Neural progenitor cell (in vitro differentiated cells): ENCODE data around the gene PODN. TPM values are rescaled to one million over a fixed set of nuclear protein-coding genes. Genes with fewer than 3 reads are reported as not detected.

Experiments
- DNase-seq: peaks from one replicate; pipeline ENCODE4 v3.0.0-alpha.2; 2016; ENCODE audit warnings: low spot score
- H2AFZ ChIP-seq: fragments of 200-600 bp; sonication (generic); replicated peaks from 2 replicates; pipeline ENCODE4 v1.6.1; 2016; ENCODE audit warnings: antibody characterized with exemption
- H3F3A ChIP-seq: fragments of 200-600 bp; sonication (generic); 2 replicates; pipeline ENCODE4 v1.6.1; 2016; ENCODE audit warnings: antibody characterized with exemption, low read depth
- H3K27ac ChIP-seq: fragments of 200-600 bp; sonication (generic); 2 replicates; pipeline ENCODE4 v1.5.1; 2016; ENCODE audit warnings: mild to moderate bottlenecking
- H3K27me3 ChIP-seq: fragments of 200-600 bp; sonication (generic); 2 replicates; pipeline ENCODE4 v1.6.1; 2016; ENCODE audit warnings: mild to moderate bottlenecking, moderate library complexity
- H3K36me3 ChIP-seq: fragments of 200-600 bp; sonication (generic); 2 replicates; pipeline ENCODE4 v1.5.1; 2016
- H3K4me1 ChIP-seq: fragments of 200-600 bp; sonication (generic); 2 replicates; pipeline ENCODE4 v1.6.1; 2016; ENCODE audit warnings: mixed run types
- H3K4me2 ChIP-seq: fragments of 200-600 bp; sonication (generic); 2 replicates; pipeline ENCODE4 v1.6.1; 2016
- H3K4me3 ChIP-seq: fragments of 200-600 bp; sonication (generic); 2 replicates; pipeline ENCODE4 v1.5.1; 2016
- H3K79me2 ChIP-seq: fragments of 200-600 bp; sonication (generic); 2 replicates; pipeline ENCODE4 v1.6.1; 2016; ENCODE audit warnings: low read depth
- H3K9ac ChIP-seq: fragments of 200-600 bp; sonication (generic); 2 replicates; pipeline ENCODE4 v1.6.1; 2016
- H3K9me3 ChIP-seq: fragments of 200-600 bp; sonication (generic); 2 replicates; pipeline ENCODE4 v1.5.1; 2016; ENCODE audit warnings: low read depth
- H4K20me1 ChIP-seq: fragments of 200-600 bp; sonication (generic); 2 replicates; pipeline ENCODE4 v1.6.1; 2016; ENCODE audit warnings: low read depth
- H3K27ac Mint-ChIP-seq: 3 replicates; pipeline ENCODE4 v1.8.0; 2021; ENCODE audit warnings: mixed read lengths
- H3K27me3 Mint-ChIP-seq: 2 replicates; pipeline ENCODE4 v1.8.0; 2022; ENCODE audit warnings: low read depth, mild to moderate bottlenecking, inconsistent platforms, moderate library complexity, mixed read lengths; ENCODE audit not compliant: insufficient read depth
- H3K36me3 Mint-ChIP-seq: 3 replicates; pipeline ENCODE4 v1.8.0; 2021; ENCODE audit warnings: mixed read lengths
- H3K4me1 Mint-ChIP-seq: 3 replicates; pipeline ENCODE4 v1.8.0; 2021; ENCODE audit warnings: mixed read lengths
- H3K4me3 Mint-ChIP-seq: 3 replicates; pipeline ENCODE4 v1.8.0; 2021; ENCODE audit warnings: mild to moderate bottlenecking, moderate library complexity, mixed read lengths
- H3K9me3 Mint-ChIP-seq: 3 replicates; pipeline ENCODE4 v1.8.0; 2020; ENCODE audit warnings: mixed read lengths
- EZH2 ChIP-seq: fragments of 200-600 bp; sonication (generic); IDR thresholded peaks from 2 replicates; pipeline ENCODE4 v1.6.1; 2017; ENCODE audit warnings: antibody characterized with exemption, mild to moderate bottlenecking, moderate library complexity
- EZH2phosphoT487 ChIP-seq: fragments of 200-600 bp; sonication (generic); IDR thresholded peaks from 2 replicates; pipeline ENCODE4 v1.6.1; 2017; ENCODE audit warnings: antibody characterized with exemption
- total RNA-seq: library from RNA; depleted of rRNA; stranded (reverse); fragments of >200 nt; gene quantifications from 2 replicates; pipeline ENCODE4 v1.2.3, GENCODE V29; 2015; ENCODE audit warnings: low replicate concordance
- TF ChIP-seq, protein P1 (sequence below): fragments of 200-600 bp; sonication (generic); IDR thresholded peaks from 2 replicates; pipeline ENCODE4 v1.5.1; 2017; ENCODE audit warnings: antibody characterized with exemption, mild to moderate bottlenecking

PODN gene
- total RNA-seq, 1 donor from 2014 or later, result not detected

DNA sequence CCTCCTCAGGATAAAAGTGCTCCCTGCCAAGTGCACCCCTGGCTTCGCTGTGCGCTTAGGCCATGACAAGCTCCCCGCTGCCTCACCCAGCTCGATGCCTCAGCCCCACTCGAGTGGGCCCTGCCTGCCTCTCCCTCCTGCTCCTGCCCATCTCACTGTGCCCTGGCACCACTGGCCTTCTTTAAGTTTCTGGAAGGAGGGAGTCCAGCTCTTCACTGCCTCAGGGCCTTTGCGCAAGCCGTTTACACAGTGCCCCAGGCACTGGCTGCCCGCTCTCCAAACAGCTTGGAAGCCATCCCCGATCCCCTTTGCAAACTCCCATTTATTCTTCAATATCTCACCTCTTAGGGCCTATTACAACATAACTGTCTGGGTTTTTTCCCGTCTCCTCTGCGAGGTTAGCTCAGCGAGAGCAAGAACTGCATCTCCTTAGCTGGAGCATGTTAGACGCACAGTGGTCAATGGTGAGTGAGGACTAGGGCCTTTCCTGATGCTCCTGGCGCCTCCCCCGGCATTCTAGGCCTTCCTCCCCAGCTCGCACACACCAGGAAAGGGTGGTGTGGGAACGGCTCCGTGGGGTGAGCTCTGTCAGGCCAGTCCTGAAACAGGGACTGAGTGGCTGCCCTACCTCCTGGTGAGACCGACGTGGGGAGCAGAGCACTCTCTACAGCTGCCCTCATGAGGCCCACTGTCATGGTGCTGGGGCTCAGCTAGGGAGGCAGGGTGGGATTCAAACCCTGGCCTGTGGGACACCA lies 31.9 kb downstream of the PODN start:
- no peaks in the 10 kb centered on the region for H3K9me3 Mint-ChIP-seq

DNA sequence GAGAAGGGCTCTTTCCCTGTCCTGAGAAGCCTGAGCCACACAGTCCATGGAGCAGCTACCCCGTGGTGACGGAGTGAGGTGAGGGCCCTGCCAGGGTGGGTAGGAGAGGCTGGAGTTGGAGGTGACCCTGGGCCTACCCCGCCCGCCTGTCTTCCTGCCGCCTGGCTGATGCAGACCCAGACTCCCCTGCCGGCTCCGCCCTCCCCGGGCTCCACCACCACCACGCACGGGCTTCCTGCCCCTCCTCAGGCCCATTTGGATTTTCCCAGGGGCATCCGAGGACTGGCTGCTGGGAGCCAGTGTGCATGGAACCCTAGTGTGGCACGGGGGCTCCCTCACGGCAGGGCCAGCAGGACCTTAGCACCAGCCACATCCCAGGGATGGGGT lies 32.5 kb downstream of the PODN start:
- H3K79me2 ChIP-seq, result no peaks in the 10 kb centered on the region
- no peaks in the 10 kb centered on the region for H3K4me1 Mint-ChIP-seq
- H3K4me3 Mint-ChIP-seq, result no peak overlapping the region
- no peaks in the 10 kb centered on the region for H4K20me1 ChIP-seq
- no peak overlapping the region for H3K27ac ChIP-seq
- H3K36me3 ChIP-seq, result no peaks in the 10 kb centered on the region
- no peaks in the 10 kb centered on the region for H3K9me3 ChIP-seq
- no peak for TF ChIP-seq EZH2
- no peak for TF ChIP-seq EZH2phosphoT487
- TF ChIP-seq, protein P1, sequence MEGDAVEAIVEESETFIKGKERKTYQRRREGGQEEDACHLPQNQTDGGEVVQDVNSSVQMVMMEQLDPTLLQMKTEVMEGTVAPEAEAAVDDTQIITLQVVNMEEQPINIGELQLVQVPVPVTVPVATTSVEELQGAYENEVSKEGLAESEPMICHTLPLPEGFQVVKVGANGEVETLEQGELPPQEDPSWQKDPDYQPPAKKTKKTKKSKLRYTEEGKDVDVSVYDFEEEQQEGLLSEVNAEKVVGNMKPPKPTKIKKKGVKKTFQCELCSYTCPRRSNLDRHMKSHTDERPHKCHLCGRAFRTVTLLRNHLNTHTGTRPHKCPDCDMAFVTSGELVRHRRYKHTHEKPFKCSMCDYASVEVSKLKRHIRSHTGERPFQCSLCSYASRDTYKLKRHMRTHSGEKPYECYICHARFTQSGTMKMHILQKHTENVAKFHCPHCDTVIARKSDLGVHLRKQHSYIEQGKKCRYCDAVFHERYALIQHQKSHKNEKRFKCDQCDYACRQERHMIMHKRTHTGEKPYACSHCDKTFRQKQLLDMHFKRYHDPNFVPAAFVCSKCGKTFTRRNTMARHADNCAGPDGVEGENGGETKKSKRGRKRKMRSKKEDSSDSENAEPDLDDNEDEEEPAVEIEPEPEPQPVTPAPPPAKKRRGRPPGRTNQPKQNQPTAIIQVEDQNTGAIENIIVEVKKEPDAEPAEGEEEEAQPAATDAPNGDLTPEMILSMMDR, result no peak
- peaks cover 7% of the 10 kb centered on the region for H3F3A ChIP-seq
- DNase-seq, result no peak
- H3K4me1 ChIP-seq, result no peaks in the 10 kb centered on the region
- no peak overlapping the region for H3K9ac ChIP-seq
- H3K36me3 Mint-ChIP-seq, result no peaks in the 10 kb centered on the region
- no peak overlapping the region for H3K4me2 ChIP-seq
- H3K4me3 ChIP-seq, result no peak overlapping the region
- peaks cover 2% of the 10 kb centered on the region for H3K27me3 Mint-ChIP-seq
- H2AFZ ChIP-seq, result no peak overlapping the region
- no peaks in the 10 kb centered on the region for H3K9me3 Mint-ChIP-seq
- no peak overlapping the region for H3K27ac Mint-ChIP-seq
- H3K27me3 ChIP-seq, result no peaks in the 10 kb centered on the region

More for the DNA sequence above, 31.9 kb downstream of the PODN start:
- TF ChIP-seq EZH2phosphoT487 (no peak), EZH2 (no peak)
- TF ChIP-seq, protein P1, result no peak
- no peaks in the 10 kb centered on the region for H3K27me3 ChIP-seq
- Mint-ChIP-seq H3K27me3 (peaks cover 2% of the 10 kb centered on the region), H3K36me3 (no peaks in the 10 kb centered on the region), H3K4me3 (no peak overlapping the region), H3K27ac (peak overlapping the region; percentile 69), H3K4me1 (no peaks in the 10 kb centered on the region)
- H3K9ac ChIP-seq, result no peak overlapping the region
- H2AFZ ChIP-seq, result no peak overlapping the region
- H3K4me1 ChIP-seq, result no peaks in the 10 kb centered on the region
- H3K79me2 ChIP-seq, result no peaks in the 10 kb centered on the region
- no peaks in the 10 kb centered on the region for H3K36me3 ChIP-seq
- H3K9me3 ChIP-seq, result no peaks in the 10 kb centered on the region
- H3K27ac ChIP-seq, result no peak overlapping the region
- no peak for DNase-seq
- H3F3A ChIP-seq, result peaks cover 7% of the 10 kb centered on the region
- H3K4me2 ChIP-seq, result no peak overlapping the region
- H3K4me3 ChIP-seq, result no peak overlapping the region
- H4K20me1 ChIP-seq, result no peaks in the 10 kb centered on the region

DNA sequence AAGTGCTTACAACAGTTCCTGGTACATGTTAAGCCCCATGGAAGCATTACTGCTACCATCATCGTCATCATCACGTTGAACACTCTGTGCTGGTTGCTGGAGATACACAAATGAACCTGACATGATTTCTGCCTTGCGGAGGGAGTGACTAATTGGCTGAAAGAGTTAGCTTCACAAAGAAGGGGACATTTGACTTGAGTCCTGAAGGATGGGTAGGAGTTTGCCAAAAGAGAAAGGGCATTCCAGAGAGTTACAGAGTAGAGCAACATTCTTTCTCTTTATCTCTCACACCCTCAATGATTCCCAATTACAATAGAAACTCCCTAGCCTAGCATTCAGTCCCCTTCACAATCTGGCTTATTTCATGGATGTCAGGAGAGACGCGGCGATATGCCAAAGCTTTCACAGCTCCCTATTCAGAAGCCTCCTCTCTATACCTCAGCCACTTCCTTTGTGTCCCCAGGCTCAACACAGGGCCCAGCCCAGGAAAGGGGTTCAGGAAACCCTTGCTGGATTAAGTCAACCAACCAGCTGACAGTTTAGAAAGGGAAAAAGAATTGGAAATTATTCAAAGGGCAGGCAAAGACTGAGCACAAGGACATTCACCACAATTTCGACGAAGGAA lies 42.4 kb downstream of the PODN start:
- H3K79me2 ChIP-seq, result no peaks in the 10 kb centered on the region
- H3K9me3 ChIP-seq, result no peaks in the 10 kb centered on the region
- H2AFZ ChIP-seq, result peak overlapping the region; percentile 6
- H4K20me1 ChIP-seq, result no peaks in the 10 kb centered on the region
- H3K4me2 ChIP-seq, result peak overlapping the region; percentile 53
- H3F3A ChIP-seq, result peaks cover 13% of the 10 kb centered on the region
- Mint-ChIP-seq H3K9me3 (peaks cover 2% of the 10 kb centered on the region), H3K36me3 (no peaks in the 10 kb centered on the region), H3K4me3 (no peak overlapping the region), H3K27ac (peak overlapping the region; percentile 80), H3K4me1 (peaks cover 15% of the 10 kb centered on the region), H3K27me3 (peaks cover 3% of the 10 kb centered on the region)
- DNase-seq, result peak; percentile 76
- H3K36me3 ChIP-seq, result no peaks in the 10 kb centered on the region
- H3K27me3 ChIP-seq, result no peaks in the 10 kb centered on the region
- no peak for TF ChIP-seq EZH2
- H3K4me3 ChIP-seq, result no peak overlapping the region
- no peak overlapping the region for H3K9ac ChIP-seq
- H3K4me1 ChIP-seq, result peaks cover 23% of the 10 kb centered on the region
- H3K27ac ChIP-seq, result peak overlapping the region; percentile 32

DNA sequence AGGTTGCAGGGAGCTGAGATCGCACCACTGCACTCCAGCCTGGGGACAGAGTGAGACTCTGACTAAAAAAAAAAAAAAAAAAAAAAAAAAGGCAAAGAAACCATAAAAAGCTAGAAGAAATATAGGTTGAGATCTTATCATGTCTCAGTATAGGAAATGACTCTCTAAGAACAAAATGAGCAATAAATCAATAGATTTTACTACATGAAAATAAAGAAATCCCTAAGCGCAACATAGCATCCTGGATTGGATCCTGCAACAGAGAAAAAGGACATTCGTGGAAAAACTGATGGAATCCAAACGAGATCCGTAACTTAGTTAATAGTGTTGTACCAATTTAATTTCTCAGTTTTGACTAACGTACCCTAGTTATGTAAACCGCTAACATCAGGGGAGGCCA lies 45.1 kb downstream of the PODN start:
- Mint-ChIP-seq H3K9me3 (peaks cover 5% of the 10 kb centered on the region), H3K4me1 (peaks cover 30% of the 10 kb centered on the region), H3K27me3 (peaks cover 10% of the 10 kb centered on the region), H3K36me3 (no peaks in the 10 kb centered on the region), H3K27ac (no peak overlapping the region), H3K4me3 (no peak overlapping the region)
- Histone ChIP-seq H4K20me1 (no peaks in the 10 kb centered on the region), H3K4me3 (no peak overlapping the region), H3K9ac (no peak overlapping the region), H3F3A (peaks cover 13% of the 10 kb centered on the region), H3K79me2 (no peaks in the 10 kb centered on the region), H3K4me1 (peaks cover 26% of the 10 kb centered on the region), H2AFZ (no peak overlapping the region), H3K9me3 (no peaks in the 10 kb centered on the region), H3K27ac (no peak overlapping the region), H3K27me3 (peaks cover 9% of the 10 kb centered on the region), H3K4me2 (no peak overlapping the region), H3K36me3 (no peaks in the 10 kb centered on the region)
- no peak for DNase-seq
- TF ChIP-seq, protein P1, result no peak
- no peak for TF ChIP-seq EZH2phosphoT487
- no peak for TF ChIP-seq EZH2
